Left ventricle myocardium inferior (tissue), 1 donor: ENCODE measurements around the gene COPB1. TPM values are rescaled to one million over a fixed set of nuclear protein-coding genes. Genes with fewer than 3 reads are reported as not detected.
A peak's percentile ranks its signal among the peaks of the same experiment; 100 is the strongest.

Experiments used
- DNase-seq: peaks from one replicate; pipeline ENCODE4 v3.0.0-alpha.2; 2020
- H3K27ac ChIP-seq: fragments of 200-600 bp; replicated peaks from 2 replicates; pipeline ENCODE4 v1.8.0; 2021
- H3K27me3 ChIP-seq: fragments of 200-600 bp; 2 replicates; pipeline ENCODE4 v1.8.0; 2021; ENCODE audit warnings: low read depth
- H3K36me3 ChIP-seq: fragments of 200-600 bp; 2 replicates; pipeline ENCODE4 v1.8.0; 2021
- H3K4me1 ChIP-seq: fragments of 200-600 bp; 2 replicates; pipeline ENCODE4 v1.8.0; 2021
- H3K4me3 ChIP-seq: fragments of 200-600 bp; 2 replicates; pipeline ENCODE4 v1.8.0; 2021; ENCODE audit warnings: mild to moderate bottlenecking, moderate library complexity
- H3K9me3 ChIP-seq: fragments of 200-600 bp; replicated peaks from 2 replicates; pipeline ENCODE4 v1.8.0; 2021
- CTCF ChIP-seq: fragments of 200-600 bp; IDR thresholded peaks from 2 replicates; pipeline ENCODE4 v1.8.0; 2021; ENCODE audit warnings: antibody characterized with exemption, mild to moderate bottlenecking, borderline replicate concordance
- intact Hi-C: fragments of 100-400 bp; cut with micrococcal nuclease; formaldehyde crosslinking; loops from one replicate; pipeline ENCODE4 v1.11.0; 2022
- long read RNA-seq: library from polyadenylated mRNA; unstranded; transcript quantifications from one replicate; pipeline ENCODE4 v2.0.0, GENCODE V29; 2021
- total RNA-seq: library from RNA; stranded (reverse); fragmentation: NEBNext Ultra II Directional; extraction: Animal tissue kit (Norgen Biotek cat#: 25700); gene quantifications from one replicate; pipeline ENCODE4 v1.2.1, GENCODE V29; 2021
- donor health status: DM: no; HTN: yes; CAD: no; lungs with severe emphysema.

Gene COPB1
- total RNA-seq = 45.8 TPM
- long read RNA-seq, transcript COPB1-202 (22 exons, 3,382 nt) = major isoform, 64 of 118 reads
- long read RNA-seq, transcript COPB1-201 (22 exons, 3,481 nt) = minor isoform, 7 of 118 reads
- long read RNA-seq, partial matches to known transcripts = 7 of 118 reads
- long read RNA-seq, other reads (novel, unspliced or antisense) = 40 of 118 reads

- Histone ChIP-seq H3K27ac (peak within 1 kb of the TSS; percentile 92), H3K4me1 (peaks cover 49% of the 10 kb centered on the region), H3K4me3 (peak within 1 kb of the TSS; percentile 83), H3K9me3 (no peaks in the 10 kb centered on the region), H3K27me3 (no peaks in the 10 kb centered on the region), H3K36me3 (peaks cover 44% of the 10 kb centered on the region)
- intact Hi-C loops = no loop called here
- no peak for TF ChIP-seq CTCF
- peak; percentile 92 for DNase-seq
These were observed at the start of gene COPB1 for GRCh38 chr11:14499560-14500180. TSS of gene COPB1 (minus strand) at chr11:14499811. CDS start at chr11:14498928, 883 bp downstream.

GRCh38 chr11:14547440-14547839 lies 47.8 kb upstream of the COPB1 start:
- Histone ChIP-seq H3K36me3 (no peaks in the 10 kb centered on the region), H3K9me3 (no peaks in the 10 kb centered on the region), H3K4me3 (no peak overlapping the region), H3K27me3 (no peaks in the 10 kb centered on the region), H3K27ac (no peak overlapping the region), H3K4me1 (peaks cover 12% of the 10 kb centered on the region)
- intact Hi-C loops = no loop called here
- DNase-seq = no peak
- TF ChIP-seq CTCF = no peak

- no peak for TF ChIP-seq CTCF
- no peak for DNase-seq
These were observed 47.1 kb upstream of the COPB1 start for GRCh38 chr11:14546672-14547071.

GRCh38 chr11:14544611-14545010 lies 45.0 kb upstream of the COPB1 start:
- TF ChIP-seq CTCF = no peak
- Histone ChIP-seq H3K36me3 (no peaks in the 10 kb centered on the region), H3K4me3 (no peak overlapping the region), H3K9me3 (no peaks in the 10 kb centered on the region), H3K27me3 (no peaks in the 10 kb centered on the region), H3K4me1 (peaks cover 27% of the 10 kb centered on the region), H3K27ac (no peak overlapping the region)
- intact Hi-C loops = loop anchor here (5.0 kb wide), 2 partner anchors 98 to 358 kb away; partner anchors contain the start of gene PDE3B
- DNase-seq = no peak

More at GRCh38 chr11:14546672-14547071, 47.1 kb upstream of the COPB1 start:
- H3K4me3 ChIP-seq = no peak overlapping the region
- intact Hi-C loops = no loop called here
- no peaks in the 10 kb centered on the region for H3K36me3 ChIP-seq
- H3K9me3 ChIP-seq = no peaks in the 10 kb centered on the region
- peaks cover 13% of the 10 kb centered on the region for H3K4me1 ChIP-seq
- no peak overlapping the region for H3K27ac ChIP-seq
- no peaks in the 10 kb centered on the region for H3K27me3 ChIP-seq

GRCh38 chr11:14543260-14543659 lies 43.6 kb upstream of the COPB1 start:
- Histone ChIP-seq H3K27ac (no peak overlapping the region), H3K4me1 (peaks cover 41% of the 10 kb centered on the region), H3K4me3 (no peak overlapping the region), H3K36me3 (no peaks in the 10 kb centered on the region), H3K27me3 (no peaks in the 10 kb centered on the region), H3K9me3 (no peaks in the 10 kb centered on the region)
- intact Hi-C loops = loop anchor here (5.0 kb wide), 2 partner anchors 99 to 359 kb away; partner anchors contain the start of gene PDE3B
- no peak for TF ChIP-seq CTCF
- no peak for DNase-seq
